Neural progenitor cell (in vitro differentiated cells): ENCODE measurements around the gene POM121. TPM values are rescaled to one million over a fixed set of nuclear protein-coding genes. Genes with fewer than 3 reads are reported as not detected.
"Not testable (repeated sequence)": the region's sequence is repeated elsewhere in the genome, so short reads cannot be mapped to it uniquely, and the experiment has no call there.

Source experiments
- DNase-seq: peaks from one replicate; pipeline ENCODE4 v3.0.0-alpha.2; 2016; ENCODE audit warnings: low spot score
- H2AFZ ChIP-seq: fragments of 200-600 bp; sonication (generic); replicated peaks from 2 replicates; pipeline ENCODE4 v1.6.1; 2016; ENCODE audit warnings: antibody characterized with exemption
- H3F3A ChIP-seq: fragments of 200-600 bp; sonication (generic); 2 replicates; pipeline ENCODE4 v1.6.1; 2016; ENCODE audit warnings: antibody characterized with exemption, low read depth
- H3K27ac ChIP-seq: fragments of 200-600 bp; sonication (generic); 2 replicates; pipeline ENCODE4 v1.5.1; 2016; ENCODE audit warnings: mild to moderate bottlenecking
- H3K27me3 ChIP-seq: fragments of 200-600 bp; sonication (generic); 2 replicates; pipeline ENCODE4 v1.6.1; 2016; ENCODE audit warnings: mild to moderate bottlenecking, moderate library complexity
- H3K36me3 ChIP-seq: fragments of 200-600 bp; sonication (generic); 2 replicates; pipeline ENCODE4 v1.5.1; 2016
- H3K4me1 ChIP-seq: fragments of 200-600 bp; sonication (generic); 2 replicates; pipeline ENCODE4 v1.6.1; 2016; ENCODE audit warnings: mixed run types
- H3K4me2 ChIP-seq: fragments of 200-600 bp; sonication (generic); 2 replicates; pipeline ENCODE4 v1.6.1; 2016
- H3K4me3 ChIP-seq: fragments of 200-600 bp; sonication (generic); 2 replicates; pipeline ENCODE4 v1.5.1; 2016
- H3K79me2 ChIP-seq: fragments of 200-600 bp; sonication (generic); 2 replicates; pipeline ENCODE4 v1.6.1; 2016; ENCODE audit warnings: low read depth
- H3K9ac ChIP-seq: fragments of 200-600 bp; sonication (generic); 2 replicates; pipeline ENCODE4 v1.6.1; 2016
- H3K9me3 ChIP-seq: fragments of 200-600 bp; sonication (generic); 2 replicates; pipeline ENCODE4 v1.5.1; 2016; ENCODE audit warnings: low read depth
- H4K20me1 ChIP-seq: fragments of 200-600 bp; sonication (generic); 2 replicates; pipeline ENCODE4 v1.6.1; 2016; ENCODE audit warnings: low read depth
- H3K27ac Mint-ChIP-seq: 3 replicates; pipeline ENCODE4 v1.8.0; 2021; ENCODE audit warnings: mixed read lengths
- H3K27me3 Mint-ChIP-seq: 2 replicates; pipeline ENCODE4 v1.8.0; 2022; ENCODE audit warnings: low read depth, mild to moderate bottlenecking, inconsistent platforms, moderate library complexity, mixed read lengths; ENCODE audit not compliant: insufficient read depth
- H3K36me3 Mint-ChIP-seq: 3 replicates; pipeline ENCODE4 v1.8.0; 2021; ENCODE audit warnings: mixed read lengths
- H3K4me1 Mint-ChIP-seq: 3 replicates; pipeline ENCODE4 v1.8.0; 2021; ENCODE audit warnings: mixed read lengths
- H3K4me3 Mint-ChIP-seq: 3 replicates; pipeline ENCODE4 v1.8.0; 2021; ENCODE audit warnings: mild to moderate bottlenecking, moderate library complexity, mixed read lengths
- H3K9me3 Mint-ChIP-seq: 3 replicates; pipeline ENCODE4 v1.8.0; 2020; ENCODE audit warnings: mixed read lengths
- total RNA-seq: library from RNA; depleted of rRNA; stranded (reverse); fragments of >200 nt; gene quantifications from 2 replicates; pipeline ENCODE4 v1.2.3, GENCODE V29; 2015; ENCODE audit warnings: low replicate concordance

Gene POM121
- total RNA-seq, 1 donor from 2014 or later, result 5.8 TPM

DNA sequence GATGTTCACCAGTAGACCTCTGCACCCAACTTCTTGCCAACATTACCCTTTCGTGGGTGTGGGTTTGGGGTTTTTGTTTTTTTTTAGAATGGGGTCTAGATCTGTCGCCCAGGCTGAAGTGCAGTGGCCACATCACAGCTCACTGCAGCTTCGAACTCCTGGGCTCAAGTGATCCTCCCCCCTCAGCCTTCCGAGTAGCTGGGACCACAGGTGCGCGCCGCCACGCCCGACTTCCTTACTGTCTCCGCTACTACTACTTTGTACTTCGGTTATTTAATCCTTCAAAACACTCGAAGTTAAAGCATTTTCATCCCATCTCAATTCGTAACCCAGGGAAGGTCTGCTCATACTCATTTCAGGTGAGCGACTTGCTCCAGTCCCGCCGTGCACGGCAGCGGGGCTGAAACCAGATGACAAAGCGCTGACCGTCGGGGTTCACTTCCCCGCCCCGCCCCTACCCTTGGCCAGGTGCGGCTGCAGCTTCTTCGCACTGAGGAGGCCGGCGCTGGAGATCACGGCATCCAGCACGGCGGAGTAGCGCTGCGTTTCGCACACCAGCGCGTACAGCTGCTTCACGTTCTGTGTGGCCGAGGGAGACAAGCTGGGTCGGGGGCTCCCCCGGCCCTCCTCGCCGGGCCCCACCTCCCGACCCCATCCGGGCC is 29.1 kb downstream of the POM121 start:
- peak overlapping the region; percentile 81 for H3K4me2 ChIP-seq
- H3K27me3 ChIP-seq, H3K4me1 ChIP-seq, H3K9me3 Mint-ChIP-seq, H3K27me3 Mint-ChIP-seq, H3F3A ChIP-seq, H2AFZ ChIP-seq, H4K20me1 ChIP-seq, H3K79me2 ChIP-seq, H3K36me3 ChIP-seq, H3K4me3 Mint-ChIP-seq, H3K27ac ChIP-seq, H3K9me3 ChIP-seq, DNase-seq, H3K27ac Mint-ChIP-seq, H3K9ac ChIP-seq, H3K36me3 Mint-ChIP-seq, H3K4me1 Mint-ChIP-seq: not testable (repeated sequence)
- H3K4me3 ChIP-seq, result peak overlapping the region; percentile 48

DNA sequence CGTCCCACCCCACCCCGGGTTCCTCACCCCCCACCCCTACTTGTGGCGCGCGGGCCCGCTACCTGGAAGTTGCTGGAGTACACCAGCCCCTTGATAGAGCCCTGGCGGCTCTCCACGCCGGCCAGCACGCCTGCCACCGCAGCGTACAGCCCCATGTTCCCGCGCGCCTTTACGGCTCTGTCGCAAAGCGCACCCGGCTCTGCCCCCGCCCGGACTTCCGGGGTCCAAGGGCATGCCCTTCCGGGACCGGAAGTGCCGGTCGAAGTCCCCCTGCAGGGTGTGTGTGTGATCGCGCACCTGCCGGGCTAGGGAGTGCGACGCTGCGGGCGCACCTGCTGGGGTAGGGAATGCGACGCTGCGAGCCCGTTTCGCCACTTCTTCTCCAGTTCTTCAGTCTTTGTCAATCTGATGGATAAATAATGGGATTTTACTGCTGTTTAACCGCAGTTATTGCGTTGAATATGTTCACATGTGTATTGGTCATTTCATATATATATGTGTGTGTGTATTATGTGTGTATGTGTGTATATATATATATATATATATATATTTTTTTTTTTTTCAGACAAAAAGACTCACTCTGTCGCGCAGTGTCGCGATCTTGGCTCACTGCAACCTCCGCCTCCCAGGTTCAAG is 29.8 kb downstream of the POM121 start:
- H3F3A ChIP-seq, H3K4me1 ChIP-seq, H3K36me3 ChIP-seq, H3K4me1 Mint-ChIP-seq, H3K79me2 ChIP-seq, H3K27ac ChIP-seq, H2AFZ ChIP-seq, H3K4me2 ChIP-seq, H3K36me3 Mint-ChIP-seq, H3K9ac ChIP-seq, H4K20me1 ChIP-seq, H3K9me3 ChIP-seq, H3K27me3 Mint-ChIP-seq, DNase-seq, H3K27ac Mint-ChIP-seq, H3K9me3 Mint-ChIP-seq, H3K27me3 ChIP-seq: not testable (repeated sequence)
- peak overlapping the region; percentile 87 for H3K4me3 Mint-ChIP-seq
- H3K4me3 ChIP-seq, result peak overlapping the region; percentile 43

DNA sequence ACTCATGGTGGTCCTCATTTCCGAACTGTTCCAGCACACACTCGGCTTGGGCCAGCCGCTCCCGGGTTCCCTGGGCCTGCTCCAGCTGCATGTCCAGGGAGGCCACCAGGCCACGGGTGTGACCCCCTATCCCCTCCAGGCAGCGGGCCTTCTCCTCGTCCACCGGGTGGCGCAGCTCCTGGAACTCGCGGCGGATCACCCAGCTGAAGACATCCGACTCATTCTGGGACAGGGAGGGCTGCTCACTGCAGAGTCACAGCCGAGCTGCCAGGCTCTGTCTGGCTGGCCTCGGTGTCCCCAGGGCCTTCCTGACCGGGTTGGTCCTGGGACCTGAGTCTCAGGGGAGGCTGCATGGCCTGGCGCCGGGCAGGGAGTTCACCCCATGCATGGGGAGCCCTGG is 35.1 kb downstream of the POM121 start:
- H3K27me3 Mint-ChIP-seq, H3K27ac ChIP-seq, H3K4me1 ChIP-seq, H3K9me3 Mint-ChIP-seq, H3K4me3 ChIP-seq, H3K36me3 Mint-ChIP-seq, H2AFZ ChIP-seq, H3F3A ChIP-seq, H3K9me3 ChIP-seq, H3K4me3 Mint-ChIP-seq, H3K4me1 Mint-ChIP-seq, H3K27me3 ChIP-seq, H3K79me2 ChIP-seq, H3K27ac Mint-ChIP-seq, H4K20me1 ChIP-seq, H3K4me2 ChIP-seq, H3K9ac ChIP-seq, H3K36me3 ChIP-seq, DNase-seq: not testable (repeated sequence)

DNA sequence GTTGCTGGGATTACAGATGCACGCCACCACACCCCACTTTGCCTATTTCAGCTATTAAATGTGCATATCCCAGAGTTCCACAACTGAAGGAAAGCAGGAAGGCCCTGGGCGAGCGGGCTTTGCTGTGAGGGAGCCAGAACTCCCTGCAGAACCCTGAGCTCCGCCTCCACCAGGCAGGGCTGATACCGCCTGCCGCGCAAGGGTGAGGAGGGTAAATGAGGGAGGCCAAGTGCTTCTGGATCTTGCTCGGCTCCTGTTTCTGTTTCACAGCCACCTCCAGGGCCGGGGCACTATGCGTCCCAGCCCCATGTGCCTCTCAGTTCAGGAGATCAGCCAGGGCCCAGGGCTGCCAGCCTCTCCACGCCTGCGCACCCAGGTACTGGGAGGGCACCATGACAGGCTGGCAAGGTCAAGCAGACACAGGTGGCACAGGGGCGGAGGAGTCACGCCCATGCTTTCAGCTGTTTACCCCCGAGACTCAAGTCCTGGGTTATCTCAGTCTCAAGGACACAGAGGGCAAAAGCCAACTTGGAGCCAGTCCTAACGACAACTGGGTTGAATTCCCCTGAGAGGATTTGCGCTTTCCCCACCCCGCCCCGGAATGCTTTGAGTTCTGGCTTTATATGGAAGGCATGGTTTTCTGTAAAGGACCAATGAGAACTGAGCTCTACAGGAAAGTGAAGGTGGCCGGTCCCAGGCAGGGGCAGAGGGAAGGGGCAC is 35.9 kb downstream of the POM121 start:
- not testable (repeated sequence) for H3K4me1 ChIP-seq, H3K79me2 ChIP-seq, H3K9me3 Mint-ChIP-seq, H2AFZ ChIP-seq, H3K36me3 ChIP-seq, H3K4me1 Mint-ChIP-seq, H3K9ac ChIP-seq, H3K27ac Mint-ChIP-seq, H3K36me3 Mint-ChIP-seq, H3K4me3 Mint-ChIP-seq, H4K20me1 ChIP-seq, H3K9me3 ChIP-seq, H3K27me3 ChIP-seq, H3K27ac ChIP-seq, H3F3A ChIP-seq, DNase-seq, H3K4me3 ChIP-seq, H3K4me2 ChIP-seq, H3K27me3 Mint-ChIP-seq

- not testable (repeated sequence) for H3K4me3 ChIP-seq, H3F3A ChIP-seq, DNase-seq, H3K27ac Mint-ChIP-seq, H3K9ac ChIP-seq, H3K9me3 Mint-ChIP-seq, H3K36me3 ChIP-seq, H3K9me3 ChIP-seq, H3K4me1 Mint-ChIP-seq, H3K27me3 Mint-ChIP-seq, H3K4me1 ChIP-seq, H3K4me2 ChIP-seq, H3K79me2 ChIP-seq, H4K20me1 ChIP-seq, H2AFZ ChIP-seq, H3K27me3 ChIP-seq, H3K36me3 Mint-ChIP-seq, H3K4me3 Mint-ChIP-seq, H3K27ac ChIP-seq
Measured at GRCh38 chr7:72961346-72961650, 36.4 kb downstream of the POM121 start.

- not testable (repeated sequence) for H3K27me3 Mint-ChIP-seq, H3K4me3 ChIP-seq, H3K4me3 Mint-ChIP-seq, H3K27ac ChIP-seq, H3K9me3 ChIP-seq, H3K79me2 ChIP-seq, H3F3A ChIP-seq, H2AFZ ChIP-seq, H4K20me1 ChIP-seq, H3K27ac Mint-ChIP-seq, H3K9ac ChIP-seq, H3K36me3 ChIP-seq, DNase-seq, H3K4me1 ChIP-seq, H3K27me3 ChIP-seq, H3K4me1 Mint-ChIP-seq, H3K9me3 Mint-ChIP-seq, H3K4me2 ChIP-seq, H3K36me3 Mint-ChIP-seq
Measured at GRCh38 chr7:72963056-72963455, 38.2 kb downstream of the POM121 start.

DNA sequence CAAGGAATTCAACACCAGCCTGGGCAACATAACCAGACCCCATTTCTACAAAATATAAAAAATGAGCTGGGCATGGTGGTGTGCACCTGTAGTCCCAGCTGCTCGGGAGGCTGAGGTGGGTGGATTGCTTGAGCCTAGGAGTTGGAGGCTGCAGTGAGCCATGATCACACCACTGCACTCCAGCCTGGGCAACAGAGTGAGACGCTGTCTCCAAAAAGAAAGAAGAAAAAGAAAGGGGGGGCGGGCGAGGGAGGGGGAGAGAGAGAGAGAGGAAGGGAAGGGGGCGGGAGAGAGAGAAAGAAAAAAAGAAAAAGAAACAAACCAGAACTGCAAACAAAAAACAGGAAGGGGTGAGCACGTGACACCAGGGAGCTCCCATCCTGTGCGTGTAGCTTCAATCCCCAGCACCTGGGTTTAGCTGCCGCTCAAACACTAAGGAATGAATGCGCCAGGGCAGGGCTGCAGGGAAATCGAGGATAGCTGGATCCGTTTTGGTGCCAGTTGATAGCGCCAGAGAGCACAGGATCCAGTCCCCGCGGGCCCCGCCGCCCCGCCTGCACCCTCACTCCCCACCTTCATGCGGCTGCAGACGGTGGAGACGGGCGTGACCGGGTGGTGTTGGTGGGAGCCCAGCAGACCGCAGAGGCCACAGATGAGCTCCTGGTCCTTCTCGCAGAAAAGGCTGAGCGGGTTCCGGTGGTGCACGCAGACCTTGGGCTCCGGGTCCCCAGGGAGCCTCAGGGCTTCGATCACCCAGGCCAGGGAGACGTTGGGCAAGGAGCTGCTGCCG is 40.5 kb downstream of the POM121 start:
- H3K27ac ChIP-seq, H3K4me3 ChIP-seq, H3K79me2 ChIP-seq, DNase-seq, H3K27me3 Mint-ChIP-seq, H4K20me1 ChIP-seq, H3K27ac Mint-ChIP-seq, H3F3A ChIP-seq, H3K36me3 Mint-ChIP-seq, H3K4me3 Mint-ChIP-seq, H2AFZ ChIP-seq, H3K27me3 ChIP-seq, H3K4me1 ChIP-seq, H3K4me1 Mint-ChIP-seq, H3K36me3 ChIP-seq, H3K4me2 ChIP-seq, H3K9me3 ChIP-seq, H3K9me3 Mint-ChIP-seq, H3K9ac ChIP-seq: not testable (repeated sequence)

DNA sequence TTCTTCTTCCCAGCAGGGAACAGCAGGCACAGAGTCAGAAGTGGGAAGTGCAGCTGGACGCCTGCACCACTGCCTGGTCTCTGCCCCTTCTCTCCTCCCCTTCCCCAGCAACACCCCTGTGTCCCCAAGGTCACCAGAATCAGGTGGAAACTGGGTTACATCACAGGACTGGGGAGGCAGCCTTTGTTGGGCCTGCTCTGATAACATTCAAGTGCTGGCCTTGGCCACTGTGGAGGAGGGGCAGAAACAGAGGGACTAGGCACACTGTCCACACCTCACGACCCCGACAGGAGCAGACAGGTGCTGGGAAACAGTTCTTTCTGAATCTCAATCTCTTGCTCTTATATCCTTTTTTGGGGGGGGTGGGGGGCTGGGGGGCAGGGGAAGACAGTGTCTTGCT is 42.0 kb downstream of the POM121 start:
- not testable (repeated sequence) for H3K27ac ChIP-seq, H3K27ac Mint-ChIP-seq, H3K9me3 Mint-ChIP-seq, H3K4me3 Mint-ChIP-seq, H3K36me3 ChIP-seq, H4K20me1 ChIP-seq, H3K4me3 ChIP-seq, H3K79me2 ChIP-seq, H3K4me2 ChIP-seq, H3K9me3 ChIP-seq, H3K27me3 ChIP-seq, H3K4me1 Mint-ChIP-seq, H3K9ac ChIP-seq, H3K36me3 Mint-ChIP-seq, H3K27me3 Mint-ChIP-seq, H2AFZ ChIP-seq, H3K4me1 ChIP-seq, H3F3A ChIP-seq
- DNase-seq, result peak; percentile 1
